BJ (cell line): ENCODE results near the gene ZNF213. TPM values are rescaled to one million over a fixed set of nuclear protein-coding genes. Genes with fewer than 3 reads are reported as not detected.

ENCODE experiments used
- CTCF ChIA-PET: fragments of 350-600 bp; formaldehyde crosslinking; extraction: SDS; loops from one replicate; lab custom pipeline; 2021; ENCODE audit warnings: antibody characterized with exemption, inconsistent platforms; lab: Yijun Ruan, JAX
- POLR2A ChIA-PET: fragments of 300-600 bp; sonication (Branson Sonifier 250); formaldehyde crosslinking; extraction: SDS; loops from one replicate; lab custom pipeline; 2021; ENCODE audit warnings: antibody characterized with exemption; lab: Charles Lee
- DNase-seq: peaks from one replicate; pipeline ENCODE4 v3.0.0-alpha.2; 2011; ENCODE audit warnings: low read depth
- H3K27me3 ChIP-seq: 2 replicates; pipeline ENCODE4 v1.6.0; 2011; ENCODE audit warnings: low read length; ENCODE audit not compliant: control insufficient read depth, insufficient read depth
- H3K36me3 ChIP-seq: 2 replicates; pipeline ENCODE4 v1.5.1; 2011; ENCODE audit warnings: low read length; ENCODE audit not compliant: control insufficient read depth, insufficient read depth
- H3K4me3 ChIP-seq: 2 replicates; pipeline ENCODE4 v1.5.1; 2011; ENCODE audit warnings: low read depth, mild to moderate bottlenecking, control low read depth, low read length
- polyA plus RNA-seq: library from polyadenylated mRNA; depleted of rRNA; stranded (reverse); fragments of >200 nt; gene quantifications from 2 replicates; pipeline ENCODE4 v1.2.3, GENCODE V29; 2011
- TF ChIP-seq, protein P1 (sequence below): IDR thresholded peaks from 2 replicates; pipeline ENCODE4 v1.5.1; 2011; ENCODE audit warnings: low read depth, mild to moderate bottlenecking, control low read depth, inconsistent platforms, low read length, moderate library complexity; ENCODE audit not compliant: insufficient read depth

Gene ZNF213
- polyA plus RNA-seq, 1 experiment = 0.77 TPM

DNA sequence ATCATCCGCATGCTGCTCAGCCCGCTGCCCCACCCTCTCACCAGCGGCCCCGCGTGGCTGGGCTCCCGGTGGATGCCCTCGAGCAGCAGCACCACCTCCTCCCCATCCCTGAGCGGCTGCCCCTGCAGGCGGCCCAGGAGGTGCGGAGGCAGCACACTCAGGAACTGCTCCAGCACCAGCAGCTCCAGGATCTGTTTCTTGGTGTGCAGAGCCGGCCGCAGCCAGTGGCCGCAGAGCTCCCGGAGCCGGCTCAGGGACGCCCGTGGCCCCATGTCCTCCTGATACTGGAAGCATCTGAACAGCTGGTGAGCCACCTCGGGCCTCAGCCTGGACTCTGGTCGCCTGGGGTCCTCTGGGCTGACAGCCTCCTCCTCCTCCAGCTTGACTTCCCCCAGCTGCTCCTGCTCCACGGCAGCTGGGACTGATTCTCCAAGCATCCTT is 42.3 kb upstream of the ZNF213 start:
- Histone ChIP-seq H3K4me3 (no peak overlapping the region), H3K27me3 (peaks cover 14% of the 10 kb centered on the region), H3K36me3 (no peaks in the 10 kb centered on the region)
- no peak for DNase-seq
- TF ChIP-seq, protein P1, sequence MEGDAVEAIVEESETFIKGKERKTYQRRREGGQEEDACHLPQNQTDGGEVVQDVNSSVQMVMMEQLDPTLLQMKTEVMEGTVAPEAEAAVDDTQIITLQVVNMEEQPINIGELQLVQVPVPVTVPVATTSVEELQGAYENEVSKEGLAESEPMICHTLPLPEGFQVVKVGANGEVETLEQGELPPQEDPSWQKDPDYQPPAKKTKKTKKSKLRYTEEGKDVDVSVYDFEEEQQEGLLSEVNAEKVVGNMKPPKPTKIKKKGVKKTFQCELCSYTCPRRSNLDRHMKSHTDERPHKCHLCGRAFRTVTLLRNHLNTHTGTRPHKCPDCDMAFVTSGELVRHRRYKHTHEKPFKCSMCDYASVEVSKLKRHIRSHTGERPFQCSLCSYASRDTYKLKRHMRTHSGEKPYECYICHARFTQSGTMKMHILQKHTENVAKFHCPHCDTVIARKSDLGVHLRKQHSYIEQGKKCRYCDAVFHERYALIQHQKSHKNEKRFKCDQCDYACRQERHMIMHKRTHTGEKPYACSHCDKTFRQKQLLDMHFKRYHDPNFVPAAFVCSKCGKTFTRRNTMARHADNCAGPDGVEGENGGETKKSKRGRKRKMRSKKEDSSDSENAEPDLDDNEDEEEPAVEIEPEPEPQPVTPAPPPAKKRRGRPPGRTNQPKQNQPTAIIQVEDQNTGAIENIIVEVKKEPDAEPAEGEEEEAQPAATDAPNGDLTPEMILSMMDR = no peak
- ChIA-PET CTCF (interaction anchor here (0.6 kb wide), 2 partner anchors 26 to 37 kb away, joined by 3 read pairs; no protein-coding TSS in a partner anchor), POLR2A (no interaction called here)

DNA sequence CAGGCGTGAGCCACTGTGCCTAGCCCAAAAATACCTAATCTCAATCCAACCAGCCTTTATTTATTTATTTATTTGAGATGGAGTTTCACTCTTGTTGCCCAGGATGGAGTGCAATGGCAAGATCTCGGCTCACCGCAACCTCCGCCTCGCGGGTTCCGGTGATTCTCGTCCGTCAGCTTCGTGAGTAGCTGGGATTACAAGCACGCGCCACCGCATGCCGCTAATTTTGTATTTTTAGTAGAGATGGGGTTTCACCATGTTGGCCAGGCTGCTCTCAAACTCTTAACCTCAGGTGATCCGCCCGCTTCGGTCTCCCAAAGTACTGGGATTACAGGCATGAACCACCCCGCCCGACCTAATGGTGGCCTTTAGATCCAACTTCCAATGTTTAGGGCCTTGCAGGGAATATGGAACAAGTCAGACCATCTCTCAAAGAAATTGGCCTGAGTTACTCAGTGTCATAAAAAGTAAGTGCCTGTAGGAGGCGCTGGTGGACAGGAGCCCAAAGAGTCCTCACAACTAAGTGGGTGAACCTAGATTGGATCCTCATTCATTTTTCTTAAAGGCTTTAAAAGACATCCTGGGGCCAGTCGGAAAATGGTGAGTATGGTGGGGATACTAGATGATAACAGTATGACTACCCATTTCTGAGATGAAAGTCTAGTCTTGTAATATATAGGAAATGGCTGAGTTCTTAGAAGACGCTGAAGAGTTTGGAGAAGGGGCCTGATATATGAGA is 40.4 kb upstream of the ZNF213 start:
- TF ChIP-seq, protein P1 = peak; percentile 56
- CTCF ChIA-PET = interaction anchor here (0.9 to 1.1 kb wide), 2 partner anchors 17 to 19 kb away, joined by 3 read pairs; no protein-coding TSS in a partner anchor
- peaks cover 23% of the 10 kb centered on the region for H3K27me3 ChIP-seq
- no peak overlapping the region for H3K4me3 ChIP-seq
- POLR2A ChIA-PET = no interaction called here
- H3K36me3 ChIP-seq = no peaks in the 10 kb centered on the region
- no peak for DNase-seq

DNA sequence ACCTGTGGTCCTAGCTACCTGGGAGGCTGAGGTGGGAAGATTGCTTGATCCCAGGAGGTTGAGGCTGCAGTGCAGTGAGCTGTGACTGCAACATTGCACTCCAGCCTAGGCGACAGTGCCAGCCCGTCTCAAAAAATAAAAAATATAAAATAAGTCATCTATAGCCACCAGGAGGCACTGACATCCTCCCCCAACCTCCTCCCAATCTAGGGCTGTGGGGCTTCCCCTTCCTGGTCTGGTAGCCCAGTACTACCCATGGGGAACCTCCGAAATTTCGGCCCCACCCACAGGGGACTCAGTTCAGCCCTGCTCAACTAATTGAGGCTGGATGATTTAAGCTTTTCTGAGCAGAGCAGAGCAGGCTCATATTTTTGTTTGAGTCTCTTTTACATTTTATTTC is 39.0 kb upstream of the ZNF213 start:
- TF ChIP-seq, protein P1 = peak; percentile 21; the same call in 1 of the 2 replicates
- H3K36me3 ChIP-seq = no peaks in the 10 kb centered on the region
- POLR2A ChIA-PET = no interaction called here
- peaks cover 25% of the 10 kb centered on the region for H3K27me3 ChIP-seq
- CTCF ChIA-PET = interaction anchor here (0.6 to 1.9 kb wide), 4 partner anchors 15 to 141 kb away, joined by 3 to 6 read pairs (median 4); no protein-coding TSS in a partner anchor
- H3K4me3 ChIP-seq = no peak overlapping the region
- no peak for DNase-seq

DNA sequence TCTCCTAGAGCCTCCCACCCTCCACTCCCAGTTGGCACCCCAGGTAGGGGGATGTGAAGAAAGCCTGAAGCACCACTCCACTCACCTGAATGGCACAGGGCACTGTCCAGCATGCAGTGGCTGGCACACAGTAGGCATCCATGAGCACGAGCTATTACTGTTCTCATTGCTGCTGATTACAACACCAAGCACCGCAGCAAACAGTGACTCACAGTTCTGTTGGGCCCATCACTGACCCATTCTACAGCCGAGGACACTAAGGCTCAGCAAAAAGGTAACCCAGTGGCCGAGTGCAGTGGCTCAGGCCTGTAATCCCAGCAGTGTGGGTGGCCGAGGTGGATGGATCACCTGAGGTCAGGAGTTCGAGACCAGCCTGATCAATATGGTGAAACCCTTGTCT is 38.5 kb upstream of the ZNF213 start:
- POLR2A ChIA-PET = no interaction called here
- Histone ChIP-seq H3K27me3 (peaks cover 25% of the 10 kb centered on the region), H3K36me3 (no peaks in the 10 kb centered on the region), H3K4me3 (no peak overlapping the region)
- no peak for DNase-seq
- CTCF ChIA-PET = interaction anchor here (1.0 to 1.9 kb wide), 2 partner anchors 16 to 68 kb away, joined by 4 read pairs; no protein-coding TSS in a partner anchor
- TF ChIP-seq, protein P1 = no peak

DNA sequence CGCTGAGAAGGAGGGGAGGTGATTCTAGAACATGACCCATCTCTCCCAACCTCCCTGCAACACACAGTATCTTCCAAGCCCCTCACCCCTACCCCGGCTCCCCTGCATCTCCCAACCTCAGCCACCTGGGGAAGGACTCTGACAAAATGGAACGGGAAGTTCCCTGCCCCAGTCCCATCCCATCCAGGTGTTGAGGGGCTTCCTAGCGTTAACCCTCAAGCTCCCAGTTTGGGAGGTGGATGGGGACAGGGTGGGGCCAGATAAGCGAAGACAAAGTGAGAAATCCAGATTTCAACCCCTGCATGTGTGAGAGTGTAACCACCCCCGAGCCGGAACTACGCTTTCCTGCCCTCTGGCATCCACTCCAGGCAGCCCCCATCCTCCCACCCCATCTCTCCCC is 37.6 kb upstream of the ZNF213 start:
- ChIA-PET CTCF (interaction anchor here (1.9 to 3.0 kb wide), 4 partner anchors 10 to 69 kb away, joined by 4 to 15 read pairs (median 8); no protein-coding TSS in a partner anchor), POLR2A (no interaction called here)
- Histone ChIP-seq H3K36me3 (no peaks in the 10 kb centered on the region), H3K4me3 (no peak overlapping the region), H3K27me3 (peaks cover 21% of the 10 kb centered on the region)
- TF ChIP-seq, protein P1 = no peak
- DNase-seq = no peak
